NT2/D1 (cell line): ENCODE results near the gene TNFRSF25.
"Not testable (repeated sequence)": the region's sequence is repeated elsewhere in the genome, so short reads cannot be mapped to it uniquely, and the experiment has no call there.

Experiments
- DNase-seq: peaks from one replicate; pipeline ENCODE4 v3.0.0-alpha.2; 2011; ENCODE audit warnings: low read depth, low spot score
- H3K27me3 ChIP-seq: 2 replicates; pipeline ENCODE4 v1.6.0; 2011; ENCODE audit warnings: mild to moderate bottlenecking; ENCODE audit not compliant: insufficient read length, insufficient read depth
- H3K36me3 ChIP-seq: 2 replicates; pipeline ENCODE4 v1.6.1; 2011; ENCODE audit warnings: mild to moderate bottlenecking, low read length, mixed read lengths; ENCODE audit not compliant: insufficient read depth, insufficient read length
- H3K4me1 ChIP-seq: 2 replicates; pipeline ENCODE4 v1.5.1; 2011; ENCODE audit not compliant: insufficient read depth, insufficient read length
- H3K4me3 ChIP-seq: 2 replicates; pipeline ENCODE4 v1.5.1; 2011; ENCODE audit warnings: low read depth; ENCODE audit not compliant: insufficient read length
- H3K9ac ChIP-seq: 2 replicates; pipeline ENCODE4 v1.6.0; 2011; ENCODE audit warnings: low read depth; ENCODE audit not compliant: insufficient read length
- H3K9me3 ChIP-seq: 2 replicates; pipeline ENCODE4 v1.5.1; 2011; ENCODE audit warnings: mild to moderate bottlenecking, low read length; ENCODE audit not compliant: insufficient read depth
- SUZ12 ChIP-seq: IDR thresholded peaks from 2 replicates; pipeline ENCODE4 v1.6.1; 2011; ENCODE audit not compliant: insufficient read length, insufficient read depth; ENCODE audit errors: extremely low read depth
- YY1 ChIP-seq: IDR thresholded peaks from 2 replicates; pipeline ENCODE4 v1.6.1; 2011; ENCODE audit not compliant: insufficient read length, insufficient read depth
- ZNF274 ChIP-seq: IDR thresholded peaks from 2 replicates; pipeline ENCODE4 v1.6.1; 2011; ENCODE audit warnings: mild to moderate bottlenecking, low read depth, low read length

TNFRSF25 gene

DNA sequence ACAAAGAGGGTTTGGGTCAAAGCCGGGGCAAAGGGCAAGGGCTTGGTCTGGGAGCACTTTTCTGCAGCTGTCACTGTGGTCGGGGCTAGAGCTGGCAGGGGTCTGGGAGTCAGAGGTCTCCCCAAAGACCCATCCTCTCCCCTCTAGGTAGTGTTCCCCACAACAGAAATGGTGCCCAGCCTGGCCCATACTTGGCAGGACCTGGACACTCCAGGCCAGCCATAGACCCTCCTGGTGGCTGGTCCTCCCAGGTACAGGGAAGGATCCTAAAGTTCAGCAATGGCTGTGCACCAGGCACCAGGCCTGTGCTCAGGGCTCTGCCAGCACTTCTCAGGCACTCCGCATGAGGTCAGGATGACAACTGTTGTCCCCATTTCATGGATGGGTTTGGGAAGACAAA is 30.4 kb downstream of the TNFRSF25 start:
- H3K4me1 ChIP-seq = peaks cover 7% of the 10 kb centered on the region
- TF ChIP-seq SUZ12 (no peak), ZNF274 (no peak), YY1 (no peak)
- DNase-seq = no peak
- no peaks in the 10 kb centered on the region for H3K9me3 ChIP-seq
- H3K4me3 ChIP-seq = no peak overlapping the region
- no peak overlapping the region for H3K9ac ChIP-seq
- H3K36me3 ChIP-seq = no peaks in the 10 kb centered on the region
- H3K27me3 ChIP-seq = no peaks in the 10 kb centered on the region

DNA sequence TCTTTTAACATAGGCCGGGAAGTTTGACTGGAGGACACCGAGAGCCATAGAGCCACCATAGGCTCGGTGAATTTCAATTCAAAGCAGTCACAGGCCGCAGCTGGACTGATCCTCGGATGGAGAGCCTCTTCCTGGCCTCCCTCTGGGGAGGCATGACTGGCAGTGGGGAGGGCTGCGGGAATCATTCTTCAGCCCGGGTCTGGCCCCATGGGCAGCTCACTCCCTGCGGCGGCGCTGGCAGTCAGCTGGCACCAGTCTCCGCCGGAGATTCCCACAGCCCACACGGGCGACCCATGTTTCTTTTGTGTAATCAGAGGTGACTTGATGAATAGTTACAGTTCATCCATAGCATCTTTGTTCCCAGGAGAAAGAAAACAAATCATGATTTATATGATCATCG is 30.8 kb downstream of the TNFRSF25 start:
- TF ChIP-seq SUZ12 (no peak), ZNF274 (no peak), YY1 (no peak)
- H3K4me1 ChIP-seq = peaks cover 7% of the 10 kb centered on the region
- no peak for DNase-seq
- no peaks in the 10 kb centered on the region for H3K27me3 ChIP-seq
- H3K9me3 ChIP-seq = no peaks in the 10 kb centered on the region
- no peak overlapping the region for H3K4me3 ChIP-seq
- H3K9ac ChIP-seq = no peak overlapping the region
- H3K36me3 ChIP-seq = no peaks in the 10 kb centered on the region

DNA sequence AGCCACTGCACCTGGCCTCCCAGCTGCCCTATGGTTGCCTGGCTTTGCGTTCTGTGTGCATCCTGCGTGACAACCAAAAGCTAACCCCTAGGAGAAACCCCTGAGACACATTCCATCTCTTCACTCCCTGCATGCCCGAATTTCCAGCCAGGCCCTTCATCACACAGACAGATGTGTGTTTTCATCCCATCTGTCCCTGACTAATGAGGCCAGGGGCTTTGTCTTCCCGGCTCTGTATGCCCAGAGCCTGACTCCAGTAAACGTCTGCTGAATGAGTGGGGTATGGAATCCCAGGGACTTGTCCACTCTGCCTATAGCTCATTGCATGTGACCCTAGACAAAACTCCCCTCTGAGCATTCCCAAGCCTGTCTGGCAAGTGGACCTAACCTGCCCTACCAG is 31.8 kb downstream of the TNFRSF25 start:
- Histone ChIP-seq H3K9ac (no peak overlapping the region), H3K4me1 (peaks cover 7% of the 10 kb centered on the region), H3K36me3 (no peaks in the 10 kb centered on the region), H3K9me3 (no peaks in the 10 kb centered on the region), H3K4me3 (no peak overlapping the region), H3K27me3 (no peaks in the 10 kb centered on the region)
- no peak for DNase-seq
- TF ChIP-seq SUZ12 (no peak), ZNF274 (no peak), YY1 (no peak)

DNA sequence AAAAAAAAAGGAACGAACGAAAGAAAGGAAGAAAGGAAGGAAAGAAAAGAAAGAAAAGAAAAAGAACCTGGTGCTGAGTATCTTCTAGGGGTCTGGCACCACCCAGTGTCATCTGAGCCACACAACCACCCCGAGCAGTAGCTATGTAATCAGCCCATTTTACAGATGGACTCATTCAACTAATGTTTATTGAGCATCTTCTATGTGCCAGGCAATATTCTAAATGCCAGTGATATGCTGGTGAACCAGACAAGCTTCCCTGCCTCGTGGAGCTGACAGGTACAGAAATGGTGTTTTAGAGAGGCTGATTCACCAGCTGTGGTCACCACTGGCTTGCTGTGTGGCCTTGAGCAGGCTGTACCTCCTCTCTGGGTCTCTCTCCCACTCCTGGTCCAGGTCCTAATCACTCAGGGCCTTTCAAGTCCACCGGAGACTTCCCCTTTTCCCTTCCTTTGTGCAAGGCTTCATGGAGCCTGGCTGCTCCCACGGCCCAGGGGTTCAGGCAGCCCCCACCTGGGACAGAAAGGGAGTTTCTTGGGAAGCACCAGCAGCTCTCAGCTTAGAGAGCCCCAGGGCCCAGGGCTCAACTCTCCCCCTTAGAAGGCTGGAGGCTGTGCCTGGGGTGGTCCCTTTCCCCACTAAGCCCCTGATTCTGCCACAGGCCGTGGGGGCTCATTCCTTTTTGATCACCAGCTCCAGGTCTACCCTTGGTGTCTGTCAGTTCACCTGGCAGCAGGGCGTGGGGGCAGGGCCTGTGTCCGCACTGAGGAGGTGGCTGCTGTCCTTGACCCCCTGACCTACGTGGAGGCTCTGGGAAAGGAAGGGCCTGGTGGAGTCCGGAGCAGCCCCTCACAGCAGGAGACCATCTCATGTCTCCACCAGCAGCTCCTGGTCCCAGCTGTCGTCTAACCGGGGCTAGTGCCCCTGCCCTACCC is 34.1 kb downstream of the TNFRSF25 start:
- not testable (repeated sequence) for H3K4me1 ChIP-seq, DNase-seq, H3K4me3 ChIP-seq, H3K9me3 ChIP-seq, H3K27me3 ChIP-seq, H3K36me3 ChIP-seq, H3K9ac ChIP-seq

DNA sequence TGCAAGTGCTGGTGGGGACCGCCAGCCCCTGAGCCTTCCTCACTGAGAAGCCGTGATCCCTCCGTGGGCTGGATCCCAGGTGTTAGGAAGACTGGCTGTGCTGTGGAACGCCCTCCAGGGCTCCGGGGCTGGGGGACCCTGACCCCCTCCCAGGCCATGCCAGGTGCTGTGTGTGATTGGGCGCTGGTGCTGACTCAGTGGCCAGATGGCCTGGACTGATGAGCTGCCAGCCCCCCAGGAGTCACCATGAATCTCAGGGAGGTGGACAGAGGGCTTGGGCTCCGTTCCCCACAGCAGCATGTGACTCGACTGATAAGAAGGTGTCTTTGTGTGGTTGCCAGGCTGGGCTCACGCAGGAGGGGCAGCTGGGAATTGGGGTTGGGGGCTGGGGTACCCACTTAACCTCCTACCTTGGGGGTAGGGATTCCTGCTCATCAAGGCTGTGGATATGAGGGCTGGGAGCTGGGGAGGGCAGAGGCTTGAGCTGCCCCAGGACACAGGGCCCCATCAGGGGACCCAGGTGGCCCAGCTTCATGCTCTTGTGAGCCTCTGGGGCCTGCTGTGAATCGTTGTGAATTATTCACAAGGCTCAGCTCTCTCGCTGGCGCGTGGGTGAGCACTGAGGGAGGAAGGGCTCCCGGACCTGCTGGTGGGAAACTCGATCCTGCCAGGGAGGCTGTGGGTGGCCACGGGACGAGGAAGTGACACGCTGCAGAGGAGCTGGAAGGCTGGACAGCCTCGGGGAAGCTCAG is 36.1 kb downstream of the TNFRSF25 start:
- not testable (repeated sequence) for H3K9me3 ChIP-seq, H3K9ac ChIP-seq, H3K4me3 ChIP-seq, H3K36me3 ChIP-seq, DNase-seq, H3K4me1 ChIP-seq
- peaks cover 18% of the 10 kb centered on the region for H3K27me3 ChIP-seq

DNA sequence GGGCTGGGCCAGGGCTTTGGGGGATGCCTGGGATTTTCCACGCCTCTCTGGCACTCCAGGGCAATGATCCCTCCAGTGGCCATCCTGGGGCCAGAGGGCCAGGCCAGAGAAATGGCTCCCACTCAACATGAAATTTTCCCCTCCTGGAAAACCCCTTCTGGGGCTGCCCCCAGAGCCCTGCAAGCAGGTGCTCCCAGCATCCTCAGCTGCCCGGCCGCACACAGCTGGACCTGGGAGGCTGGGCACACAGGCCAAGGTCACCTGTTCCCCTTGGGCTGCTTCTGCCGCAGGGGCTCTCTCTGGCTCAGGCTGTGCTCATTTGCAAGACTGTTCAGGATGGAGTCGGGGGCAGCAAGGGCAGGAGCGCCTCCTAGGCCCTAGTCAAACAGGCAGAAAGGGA is 37.5 kb downstream of the TNFRSF25 start:
- not testable (repeated sequence) for H3K4me3 ChIP-seq, DNase-seq
- peaks cover 31% of the 10 kb centered on the region for H3K27me3 ChIP-seq

DNA sequence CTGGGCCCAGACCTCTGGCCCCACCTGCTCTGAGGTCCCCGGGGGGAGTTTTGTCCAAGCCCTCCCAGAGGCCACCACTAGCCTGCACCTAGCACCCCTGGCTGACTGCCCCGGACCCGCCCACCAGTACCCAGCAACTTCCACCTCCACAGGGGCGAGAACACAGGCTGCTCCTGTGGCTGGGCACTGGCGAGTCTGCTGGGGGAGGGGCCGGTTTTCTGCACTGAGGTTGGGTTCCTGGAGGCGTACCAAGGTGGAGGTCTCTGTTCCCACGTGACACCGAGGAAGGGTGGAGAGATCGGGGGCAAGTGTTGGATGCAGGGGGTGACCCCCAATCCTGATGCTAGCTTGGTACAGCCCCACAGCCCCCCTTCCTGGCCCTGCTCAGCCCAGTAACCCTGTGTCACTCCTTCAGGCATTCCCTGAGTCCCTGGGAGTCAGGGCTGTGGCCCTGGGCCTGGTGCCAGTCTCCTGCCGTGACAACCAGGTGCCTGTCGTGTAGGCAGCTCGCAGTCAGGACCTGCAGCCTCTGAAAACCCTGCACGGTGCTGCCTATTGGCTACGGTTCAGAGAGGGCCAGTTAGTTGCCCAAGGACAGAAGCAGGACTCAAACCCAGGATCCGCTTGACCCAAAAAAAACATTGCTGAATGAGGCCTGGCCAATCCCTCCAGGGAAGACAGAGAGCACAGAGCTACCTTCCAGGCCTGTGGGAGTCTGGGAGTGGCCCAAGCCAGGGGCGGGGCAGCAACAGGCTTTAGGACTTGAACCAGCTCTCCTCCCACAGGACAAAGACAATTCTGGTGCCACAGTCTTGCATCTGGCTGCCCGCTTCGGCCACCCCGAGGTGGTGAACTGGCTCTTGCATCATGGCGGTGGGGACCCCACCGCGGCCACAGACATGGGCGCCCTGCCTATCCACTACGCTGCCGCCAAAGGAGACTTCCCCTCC is 38.3 kb downstream of the TNFRSF25 start:
- DNase-seq = no peak
- H3K4me1 ChIP-seq = peaks cover 2% of the 10 kb centered on the region
- no peak overlapping the region for H3K9ac ChIP-seq
- TF ChIP-seq YY1 (no peak), SUZ12 (no peak), ZNF274 (no peak)
- H3K9me3 ChIP-seq = no peaks in the 10 kb centered on the region
- no peaks in the 10 kb centered on the region for H3K36me3 ChIP-seq
- peaks cover 38% of the 10 kb centered on the region for H3K27me3 ChIP-seq
- H3K4me3 ChIP-seq = no peak overlapping the region

More for the DNA sequence above, 37.5 kb downstream of the TNFRSF25 start:
- H3K36me3 ChIP-seq, H3K4me1 ChIP-seq, H3K9ac ChIP-seq, H3K9me3 ChIP-seq: not testable (repeated sequence)
